CD14-positive monocyte (primary cell): ENCODE measurements around the gene UCHL5. TPM values are rescaled to one million over a fixed set of nuclear protein-coding genes. Genes with fewer than 3 reads are reported as not detected.
A peak's percentile ranks its signal among the peaks of the same experiment; 100 is the strongest.
"Not testable (repeated sequence)": the region's sequence is repeated elsewhere in the genome, so short reads cannot be mapped to it uniquely, and the experiment has no call there.

ENCODE experiments used
- DNase-seq, 3 donors: peaks; one replicate each; pipeline ENCODE4 v3.0.0-alpha.2; 2011 to 2022
- H2AFZ ChIP-seq: 2 replicates; pipeline ENCODE4 v1.6.0; 2012; ENCODE audit warnings: mild to moderate bottlenecking, low read depth, low read length, inconsistent platforms; ENCODE audit not compliant: insufficient read depth, poor library complexity, severe bottlenecking
- H3K27ac ChIP-seq, 2 donors: 1 replicate in 1 of 2; 2 replicates in 1 of 2; pipeline ENCODE4 v1.5.1; 2012 to 2013; ENCODE audit warnings: low read length in 2 of 2, control low read depth in 1 of 2, inconsistent platforms in 1 of 2, low read depth in 1 of 2, mild to moderate bottlenecking in 1 of 2
- H3K27me3 ChIP-seq, 2 donors: one replicate each; pipeline versions ENCODE4 v1.6.0 to v1.6.1; 2011 to 2013; ENCODE audit warnings: low read length in 2 of 2; ENCODE audit not compliant: control insufficient read depth in 2 of 2, insufficient read depth in 2 of 2
- H3K36me3 ChIP-seq, 2 donors: replicated peaks in 1 of 2; 1 replicate in 1 of 2; 2 replicates in 1 of 2; pipeline versions ENCODE4 v1.5.1 to v1.6.1; 2012 to 2013; ENCODE audit warnings: low read length in 2 of 2, control low read depth in 1 of 2, inconsistent platforms in 1 of 2, mild to moderate bottlenecking in 1 of 2; ENCODE audit not compliant: insufficient read depth in 2 of 2, control insufficient read depth in 1 of 2
- H3K4me1 ChIP-seq, 2 donors: 1 replicate in 1 of 2; 2 replicates in 1 of 2; pipeline versions ENCODE4 v1.5.1 to v1.6.1; 2012 to 2013; ENCODE audit warnings: low read length in 2 of 2, control low read depth in 1 of 2, inconsistent platforms in 1 of 2, mild to moderate bottlenecking in 1 of 2, moderate library complexity in 1 of 2; ENCODE audit not compliant: insufficient read depth in 2 of 2, control insufficient read depth in 1 of 2
- H3K4me2 ChIP-seq: replicated peaks from 2 replicates; pipeline ENCODE3; 2012; ENCODE audit warnings: low read length, moderate library complexity, mild to moderate bottlenecking; ENCODE audit not compliant: poor library complexity, severe bottlenecking; ENCODE audit errors: extremely low read depth
- H3K4me3 ChIP-seq, 3 experiments: fragments of 200-600 bp in 1 of 3; sonication (generic) in 1 of 3; replicated peaks in 1 of 3; 1 replicate in 2 of 3; 2 replicates in 1 of 3; pipeline ENCODE4 v1.5.1; 2011 to 2013; ENCODE audit warnings: low read length in 3 of 3, mild to moderate bottlenecking in 3 of 3, control low read depth in 2 of 3, low read depth in 2 of 3, inconsistent platforms in 1 of 3, moderate library complexity in 1 of 3
- H3K79me2 ChIP-seq: 2 replicates; pipeline ENCODE4 v1.6.0; 2012; ENCODE audit warnings: mild to moderate bottlenecking, control low read depth, inconsistent platforms, low read length, moderate library complexity; ENCODE audit not compliant: insufficient read depth
- H3K9ac ChIP-seq: 2 replicates; pipeline ENCODE4 v1.6.0; 2017; ENCODE audit warnings: low read length, mild to moderate bottlenecking; ENCODE audit not compliant: insufficient read depth, poor library complexity, severe bottlenecking
- H3K9me3 ChIP-seq, 2 donors: replicated peaks in 1 of 2; 1 replicate in 1 of 2; 2 replicates in 1 of 2; pipeline versions ENCODE4 v1.5.1 to v1.6.1; 2012 to 2013; ENCODE audit warnings: low read length in 2 of 2, control low read depth in 1 of 2; ENCODE audit not compliant: control insufficient read depth in 1 of 2, insufficient read depth in 1 of 2
- H4K20me1 ChIP-seq: 2 replicates; pipeline ENCODE4 v1.6.0; 2012; ENCODE audit warnings: mild to moderate bottlenecking, low read length, control low read depth, moderate library complexity; ENCODE audit not compliant: insufficient read depth
- H3K27ac Mint-ChIP-seq, 7 donors: one replicate each; pipeline ENCODE4 v1.8.0; 2020; ENCODE audit warnings: mild to moderate bottlenecking in 7 of 7, mixed read lengths in 7 of 7, moderate library complexity in 6 of 7, inconsistent platforms in 2 of 7
- H3K27me3 Mint-ChIP-seq, 3 donors: one replicate each; pipeline ENCODE4 v1.8.0; 2021 to 2022; ENCODE audit warnings: low read depth in 3 of 3, mild to moderate bottlenecking in 3 of 3, mixed read lengths in 3 of 3, moderate library complexity in 3 of 3, inconsistent platforms in 1 of 3
- H3K36me3 Mint-ChIP-seq, 2 donors: one replicate each; pipeline ENCODE4 v1.8.0; 2020; ENCODE audit warnings: mixed read lengths in 2 of 2, inconsistent platforms in 1 of 2, mild to moderate bottlenecking in 1 of 2
- H3K4me1 Mint-ChIP-seq: one replicate; pipeline ENCODE4 v1.8.0; 2020; ENCODE audit warnings: mild to moderate bottlenecking, mixed read lengths
- H3K4me3 Mint-ChIP-seq, 2 donors: one replicate each; pipeline ENCODE4 v1.8.0; 2020; ENCODE audit warnings: mild to moderate bottlenecking in 2 of 2, mixed read lengths in 2 of 2, moderate library complexity in 1 of 2
- H3K9me3 Mint-ChIP-seq, 7 donors: one replicate each; pipeline ENCODE4 v1.8.0; 2020 to 2022; ENCODE audit warnings: mixed read lengths in 7 of 7, mild to moderate bottlenecking in 6 of 7, moderate library complexity in 6 of 7, inconsistent platforms in 2 of 7
- WGBS: methylation state at CpG from one replicate; pipeline ENCODE4 v1.1.5; 2013; ENCODE audit warnings: missing lambda C conversion rate; ENCODE audit not compliant: insufficient coverage; 5-methylcytosine and 5-hydroxymethylcytosine counted together
- intact Hi-C, 2 donors: fragments of 100-400 bp; cut with micrococcal nuclease; formaldehyde crosslinking; loops; one replicate each; pipeline versions ENCODE4 v1.15.0 to v1.15.1; 2023
- polyA plus RNA-seq, 3 donors: library from polyadenylated mRNA; depleted of rRNA in 1 of 3; unstranded in 2 of 3; stranded (reverse) in 1 of 3; fragments of 300-500 nt in 2 of 3; fragments of >200 nt in 1 of 3; fragmentation: Illumina TruSeq in 2 of 3; gene quantifications; 1 replicate in 2 of 3; 2 replicates in 1 of 3; pipeline ENCODE4 v1.2.3, GENCODE V29; 2012 to 2021
- TF ChIP-seq, protein P1 (sequence below): fragments of 200-600 bp; IDR thresholded peaks from one replicate; pipeline ENCODE4 v1.8.0; 2022; ENCODE audit warnings: antibody characterized with exemption, mild to moderate bottlenecking

The UCHL5 gene
- polyA plus RNA-seq, 3 donors: 8.6 to 43.0 (median 29.6) TPM

DNA sequence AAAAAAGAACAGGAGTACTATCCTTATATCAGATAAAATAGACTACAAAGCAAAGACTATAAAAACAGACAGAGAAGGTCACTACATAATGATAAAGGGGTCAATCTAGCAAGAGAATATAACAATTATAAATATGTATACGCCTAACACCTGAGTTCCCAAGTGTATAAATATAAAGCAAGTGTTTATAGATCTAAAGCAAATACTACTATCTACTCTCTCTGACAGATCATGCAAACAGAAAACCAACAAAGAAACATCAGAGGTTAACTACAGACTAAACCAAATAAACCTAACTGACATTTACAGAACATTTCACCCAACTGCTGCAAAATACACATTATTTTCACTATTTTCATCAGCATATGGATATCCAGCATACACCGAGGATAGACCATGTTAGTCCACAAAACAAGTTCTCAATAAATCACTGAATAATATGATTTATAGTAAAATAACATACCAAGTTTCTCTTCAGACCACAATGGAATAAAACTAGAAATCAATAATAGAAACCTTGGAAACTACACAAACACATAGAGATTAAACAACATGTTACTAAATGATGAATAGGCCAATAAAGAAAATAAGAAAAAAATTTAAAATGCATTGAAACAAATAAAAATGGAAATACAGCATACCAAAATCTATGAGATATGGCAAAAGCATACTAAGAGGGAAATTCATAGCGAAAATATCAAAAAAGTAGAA lies 22.7 kb downstream of the UCHL5 start:
- TF ChIP-seq, protein P1, sequence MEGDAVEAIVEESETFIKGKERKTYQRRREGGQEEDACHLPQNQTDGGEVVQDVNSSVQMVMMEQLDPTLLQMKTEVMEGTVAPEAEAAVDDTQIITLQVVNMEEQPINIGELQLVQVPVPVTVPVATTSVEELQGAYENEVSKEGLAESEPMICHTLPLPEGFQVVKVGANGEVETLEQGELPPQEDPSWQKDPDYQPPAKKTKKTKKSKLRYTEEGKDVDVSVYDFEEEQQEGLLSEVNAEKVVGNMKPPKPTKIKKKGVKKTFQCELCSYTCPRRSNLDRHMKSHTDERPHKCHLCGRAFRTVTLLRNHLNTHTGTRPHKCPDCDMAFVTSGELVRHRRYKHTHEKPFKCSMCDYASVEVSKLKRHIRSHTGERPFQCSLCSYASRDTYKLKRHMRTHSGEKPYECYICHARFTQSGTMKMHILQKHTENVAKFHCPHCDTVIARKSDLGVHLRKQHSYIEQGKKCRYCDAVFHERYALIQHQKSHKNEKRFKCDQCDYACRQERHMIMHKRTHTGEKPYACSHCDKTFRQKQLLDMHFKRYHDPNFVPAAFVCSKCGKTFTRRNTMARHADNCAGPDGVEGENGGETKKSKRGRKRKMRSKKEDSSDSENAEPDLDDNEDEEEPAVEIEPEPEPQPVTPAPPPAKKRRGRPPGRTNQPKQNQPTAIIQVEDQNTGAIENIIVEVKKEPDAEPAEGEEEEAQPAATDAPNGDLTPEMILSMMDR: no peak
- Mint-ChIP-seq H3K4me1 (peaks cover 2% of the 10 kb centered on the region), H3K27ac (peak overlapping the region in 1 of 7 donors; percentile 28), H3K9me3 (peaks cover 0 to 12% (median 3%) of the 10 kb centered on the region in 7 donors), H3K27me3 (no peaks in the 10 kb centered on the region), H3K36me3 (peaks cover 18 to 33% of the 10 kb centered on the region in 2 donors), H3K4me3 (no peak overlapping the region)
- Histone ChIP-seq H3K9ac (no peak overlapping the region), H2AFZ (no peak overlapping the region), H3K9me3 (no peaks in the 10 kb centered on the region), H3K4me3 (no peak overlapping the region), H3K79me2 (peaks cover 70% of the 10 kb centered on the region), H4K20me1 (peaks cover 6% of the 10 kb centered on the region), H3K36me3 (peaks cover 0 to 11% of the 10 kb centered on the region in 2 donors), H3K27ac (no peak overlapping the region), H3K4me2 (no peak overlapping the region), H3K4me1 (no peaks in the 10 kb centered on the region), H3K27me3 (no peaks in the 10 kb centered on the region)
- intact Hi-C loops: no loop called here
- WGBS: no CpG with 5 or more reads among the region's 3 CpGs
- DNase-seq: no peak

DNA sequence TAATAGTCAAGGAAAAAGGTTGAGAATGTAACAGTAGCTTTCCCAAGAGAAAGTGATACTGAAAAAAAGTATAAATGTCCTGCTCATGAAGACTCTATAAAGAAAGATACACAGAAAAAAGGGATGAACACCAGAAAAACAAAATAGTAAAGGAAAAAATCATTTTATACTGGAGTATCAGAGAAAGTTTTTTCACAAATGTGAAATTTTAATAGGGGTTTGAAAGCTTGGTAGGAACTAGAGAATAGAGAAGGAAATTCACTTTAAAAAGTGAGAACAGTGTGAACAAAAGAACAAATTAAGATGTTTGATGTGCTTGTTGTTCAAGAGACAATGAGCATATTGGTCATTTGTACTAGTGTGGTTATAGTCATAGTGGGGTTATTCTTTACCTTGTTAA lies 25.6 kb downstream of the UCHL5 start:
- no peak overlapping the region for H3K9ac ChIP-seq
- H3K27me3 ChIP-seq: no peaks in the 10 kb centered on the region
- no peak overlapping the region for H3K27ac ChIP-seq
- no peak overlapping the region for H3K4me3 ChIP-seq
- no peak overlapping the region for H3K4me2 ChIP-seq
- peaks cover 62% of the 10 kb centered on the region for H3K79me2 ChIP-seq
- no peak for DNase-seq
- Mint-ChIP-seq H3K27ac (peak overlapping the region in 3 of 7 donors; percentile 38 to 73 (median 53)), H3K27me3 (no peaks in the 10 kb centered on the region), H3K4me1 (peaks cover 2% of the 10 kb centered on the region), H3K36me3 (peaks cover 19 to 31% of the 10 kb centered on the region in 2 donors), H3K9me3 (peaks cover 0 to 12% (median 3%) of the 10 kb centered on the region in 7 donors), H3K4me3 (no peak overlapping the region)
- peaks cover 6% of the 10 kb centered on the region for H4K20me1 ChIP-seq
- TF ChIP-seq, protein P1: no peak
- H3K4me1 ChIP-seq: no peaks in the 10 kb centered on the region
- H2AFZ ChIP-seq: no peak overlapping the region
- no peaks in the 10 kb centered on the region for H3K9me3 ChIP-seq
- intact Hi-C loops: no loop called here
- H3K36me3 ChIP-seq: peaks cover 1 to 8% of the 10 kb centered on the region in 2 donors

DNA sequence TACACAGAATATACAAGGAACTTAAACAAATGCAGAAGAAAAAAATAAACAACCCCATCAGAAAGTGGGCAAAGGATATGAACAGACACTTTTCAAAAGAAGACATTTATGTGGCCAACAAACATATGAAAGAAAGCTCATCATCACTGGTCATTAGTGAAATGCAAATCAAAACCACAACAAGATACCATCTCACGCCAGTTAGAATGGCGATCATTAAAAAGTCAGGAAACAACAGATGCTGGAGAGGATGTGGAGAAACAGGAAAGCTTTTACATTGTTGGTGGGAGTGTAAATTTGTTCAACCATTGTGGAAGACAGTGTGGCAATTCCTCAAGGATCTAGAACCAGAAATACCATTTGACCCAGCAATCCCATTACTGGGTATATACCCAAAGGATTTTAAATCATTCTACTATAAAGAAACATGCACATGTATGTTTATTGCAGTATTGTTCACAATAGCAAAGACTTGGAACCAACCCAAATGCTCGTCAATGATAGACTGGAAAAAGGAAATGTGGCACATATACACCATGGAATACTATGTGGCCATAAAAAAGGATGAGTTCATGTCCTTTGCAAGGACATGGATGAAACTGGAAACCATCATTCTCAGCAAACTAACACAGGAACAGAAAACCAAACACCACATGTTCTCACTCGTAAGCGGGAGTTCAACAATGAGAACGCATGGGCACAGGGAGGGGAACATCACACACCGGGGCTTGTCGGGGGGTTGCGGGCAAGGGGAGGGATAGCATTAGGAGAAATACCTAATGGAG lies 26.3 kb downstream of the UCHL5 start:
- H2AFZ ChIP-seq, H3K27ac ChIP-seq, intact Hi-C loops, H3K36me3 ChIP-seq, H3K9me3 ChIP-seq, H3K9me3 Mint-ChIP-seq, H3K27me3 Mint-ChIP-seq, H3K9ac ChIP-seq, H3K4me1 ChIP-seq, H3K27me3 ChIP-seq, H3K4me1 Mint-ChIP-seq, DNase-seq, H3K4me3 ChIP-seq, H4K20me1 ChIP-seq, H3K4me2 ChIP-seq, H3K4me3 Mint-ChIP-seq: not testable (repeated sequence)
- WGBS: no CpG with 5 or more reads among the region's 9 CpGs
- Mint-ChIP-seq H3K27ac (peak overlapping the region in 3 of 7 donors; percentile 3 to 77 (median 44)), H3K36me3 (peaks cover 17 to 29% of the 10 kb centered on the region in 2 donors)
- H3K79me2 ChIP-seq: peaks cover 55% of the 10 kb centered on the region
